HG03135 (cell line): ENCODE data around the gene NEXN.
"Not testable (repeated sequence)": the region's sequence is repeated elsewhere in the genome, so short reads cannot be mapped to it uniquely, and the experiment has no call there.

ENCODE experiments used
- ATAC-seq: cut with Tn5 transposase; IDR thresholded peaks from one replicate; pipeline ENCODE4 v1.9.1; 2021; ENCODE audit warnings: mild to moderate bottlenecking, moderate library complexity; ENCODE audit not compliant: unreplicated experiment

NEXN gene

GRCh38 chr1:77958391-77958790 is 70.0 kb downstream of the NEXN start:
- ATAC-seq: no peak

- no peak for ATAC-seq
Observed at GRCh38 chr1:77958850-77959249, 70.4 kb downstream of the NEXN start.

- ATAC-seq: no peak
Observed at GRCh38 chr1:77961392-77961791, 73.0 kb downstream of the NEXN start.

- ATAC-seq: no peak
Observed at GRCh38 chr1:77966291-77966690, 77.9 kb downstream of the NEXN start.

GRCh38 chr1:77970192-77970591 is 81.8 kb downstream of the NEXN start:
- no peak for ATAC-seq

- ATAC-seq: no peak
Observed at GRCh38 chr1:77972080-77972479, 83.7 kb downstream of the NEXN start.

- no peak for ATAC-seq
Observed at GRCh38 chr1:77975386-77975785, 87.0 kb downstream of the NEXN start.

GRCh38 chr1:77975907-77976306 is 87.5 kb downstream of the NEXN start:
- ATAC-seq: no peak

GRCh38 chr1:77976433-77977076 is 88.1 kb downstream of the NEXN start:
- no peak for ATAC-seq

GRCh38 chr1:77977989-77978292 is 89.5 kb downstream of the NEXN start:
- ATAC-seq: no peak

- peak; percentile 74 for ATAC-seq
Observed at GRCh38 chr1:77978293-77978968, 90.0 kb downstream of the NEXN start.

GRCh38 chr1:77978969-77979876 is 90.8 kb downstream of the NEXN start, which contains the start of gene FUBP1:
TSS of gene FUBP1 (minus strand) at chr1:77979072. CDS start at chr1:77979004, 68 bp downstream.
- ATAC-seq: peak; percentile 78

- not testable (repeated sequence) for ATAC-seq
Observed at GRCh38 chr1:77983352-77983996, 95.0 kb downstream of the NEXN start.

GRCh38 chr1:77983997-77984355 is 95.6 kb downstream of the NEXN start:
- ATAC-seq: no peak

- no peak for ATAC-seq
Observed at GRCh38 chr1:77984629-77985028, 96.2 kb downstream of the NEXN start.

GRCh38 chr1:77986810-77987209 is 98.4 kb downstream of the NEXN start:
- no peak for ATAC-seq

- ATAC-seq: no peak
Observed at GRCh38 chr1:77987919-77988318, 99.5 kb downstream of the NEXN start.

GRCh38 chr1:77989744-77990143 is 101.3 kb downstream of the NEXN start:
- no peak for ATAC-seq

GRCh38 chr1:77990629-77991204 is 102.3 kb downstream of the NEXN start:
- no peak for ATAC-seq

- no peak for ATAC-seq
Observed at GRCh38 chr1:77991638-77992037, 103.2 kb downstream of the NEXN start.
